ENCODE results near the gene MACROH2A2. TPM values are rescaled to one million over a fixed set of nuclear protein-coding genes. Genes with fewer than 3 reads are reported as not detected.
"Not testable (repeated sequence)": the region's sequence is repeated elsewhere in the genome, so short reads cannot be mapped to it uniquely, and the experiment has no call there.

The MACROH2A2 gene
- total and polyA plus RNA-seq, 2 donors: 10.7 to 12.9 TPM

DNA sequence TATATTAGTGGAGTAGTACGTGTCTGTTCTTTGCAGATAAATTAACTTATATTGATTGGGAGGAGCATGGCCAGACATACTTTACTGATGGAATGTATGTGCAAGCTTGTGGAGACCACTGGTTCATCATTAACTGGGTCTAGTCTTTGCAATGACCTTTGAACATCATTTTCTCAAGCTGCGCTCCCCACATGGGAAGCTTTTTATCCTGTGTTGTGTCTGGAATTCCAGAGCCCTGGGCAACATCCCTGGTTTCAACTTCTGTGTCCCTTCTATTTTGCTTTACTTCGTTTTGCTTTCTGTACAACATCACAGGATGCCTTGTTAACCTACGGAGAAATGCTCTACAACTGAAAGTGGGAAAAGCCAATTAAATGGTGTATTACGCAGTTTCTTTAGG, 38.3 kb downstream of the MACROH2A2 start:
- Histone ChIP-seq H3K4me3 (ENCODE audit: low read length in 2 of 2) (no peak overlapping the region), H3K27me3 (ENCODE audit: control insufficient read depth in 2 of 2, insufficient read depth in 1 of 2, low read length in 1 of 2) (no peaks in the 10 kb centered on the region), H3K27ac (ENCODE audit: low read depth in 1 of 2, low read length in 1 of 2) (no peak overlapping the region), H3K36me3 (ENCODE audit: control insufficient read depth in 2 of 2, insufficient read depth in 2 of 2, low read length in 1 of 2) (no peaks in the 10 kb centered on the region), H3K9me3 (ENCODE audit: control insufficient read depth in 2 of 2, insufficient read depth in 1 of 2, low read length in 1 of 2) (no peaks in the 10 kb centered on the region), H3K4me1 (ENCODE audit: control insufficient read depth in 2 of 2, insufficient read depth in 2 of 2, low read length in 2 of 2) (peaks cover 0 to 5% of the 10 kb centered on the region in 2 donors)
- no peak for DNase-seq (ENCODE audit: low read depth in 6 of 9, low spot score in 9 of 9)
- WGBS: 97% methylated on average over 5 of the region's 5 CpGs

DNA sequence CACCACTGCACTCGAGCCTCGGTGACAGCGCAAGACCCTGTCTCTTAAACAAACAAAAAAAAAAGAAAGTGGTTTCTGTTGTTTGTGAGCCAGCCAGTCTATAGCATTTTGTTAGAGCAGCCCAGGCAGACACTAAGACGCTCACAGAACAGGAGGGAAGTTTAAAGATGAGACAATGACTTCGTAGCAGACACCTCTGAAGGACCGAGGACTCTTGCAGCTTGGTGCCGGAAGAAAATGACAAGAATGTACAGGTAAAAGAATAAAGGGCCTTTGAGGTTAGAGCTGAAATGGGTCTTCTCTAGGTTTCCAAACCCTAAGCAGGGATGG, 39.7 kb downstream of the MACROH2A2 start:
- peaks cover 0 to 5% of the 10 kb centered on the region in 2 donors for H3K4me1 ChIP-seq (ENCODE audit: control insufficient read depth in 2 of 2, insufficient read depth in 2 of 2, low read length in 2 of 2)
- H3K27me3 ChIP-seq (ENCODE audit: control insufficient read depth in 2 of 2, insufficient read depth in 1 of 2, low read length in 1 of 2): no peaks in the 10 kb centered on the region
- 94% methylated on average over 7 of the region's 7 CpGs for WGBS
- no peaks in the 10 kb centered on the region for H3K36me3 ChIP-seq (ENCODE audit: control insufficient read depth in 2 of 2, insufficient read depth in 2 of 2, low read length in 1 of 2)
- no peak for DNase-seq (ENCODE audit: low read depth in 6 of 9, low spot score in 9 of 9)
- no peaks in the 10 kb centered on the region for H3K9me3 ChIP-seq (ENCODE audit: control insufficient read depth in 2 of 2, insufficient read depth in 1 of 2, low read length in 1 of 2)
- no peak overlapping the region for H3K4me3 ChIP-seq (ENCODE audit: low read length in 2 of 2)
- peak overlapping the region in 1 of 2 donors; percentile 61 for H3K27ac ChIP-seq (ENCODE audit: low read depth in 1 of 2, low read length in 1 of 2)

DNA sequence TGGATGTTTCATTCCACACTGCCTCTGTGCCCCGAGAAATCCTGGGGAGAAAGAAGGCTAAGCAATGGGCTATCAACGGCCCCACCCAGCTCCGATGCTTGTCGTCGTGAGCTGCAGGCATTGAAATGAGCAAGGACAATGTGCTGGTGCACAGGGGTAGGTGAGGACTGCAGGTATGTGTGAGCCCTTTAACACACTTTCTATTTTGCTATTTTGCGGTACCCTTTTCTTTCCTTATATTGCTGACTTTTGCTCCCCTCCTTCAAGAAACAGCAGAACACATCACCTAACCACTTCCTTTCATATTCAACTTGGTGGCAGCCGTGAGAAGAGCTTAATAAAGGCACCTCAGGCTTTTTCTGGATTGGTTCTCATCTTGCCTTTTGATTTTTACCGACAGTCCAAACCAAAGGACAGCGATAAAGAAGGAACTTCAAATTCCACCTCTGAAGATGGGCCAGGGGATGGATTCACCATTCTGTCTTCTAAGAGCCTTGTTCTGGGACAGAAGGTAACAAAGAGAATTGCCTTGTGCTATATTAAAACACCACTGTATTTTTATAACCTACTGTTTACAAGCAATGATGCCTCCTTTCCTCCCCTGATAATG, 40.8 kb downstream of the MACROH2A2 start:
- H3K27me3 ChIP-seq (ENCODE audit: control insufficient read depth in 2 of 2, insufficient read depth in 1 of 2, low read length in 1 of 2): no peaks in the 10 kb centered on the region
- WGBS: 60% methylated on average over 9 of the region's 9 CpGs
- no peaks in the 10 kb centered on the region for H3K36me3 ChIP-seq (ENCODE audit: control insufficient read depth in 2 of 2, insufficient read depth in 2 of 2, low read length in 1 of 2)
- peak in 3 of 9 donors; percentile 4 to 40 (median 8) for DNase-seq (ENCODE audit: low read depth in 6 of 9, low spot score in 9 of 9)
- H3K4me1 ChIP-seq (ENCODE audit: control insufficient read depth in 2 of 2, insufficient read depth in 2 of 2, low read length in 2 of 2): peaks cover 0 to 5% of the 10 kb centered on the region in 2 donors
- no peak overlapping the region for H3K4me3 ChIP-seq (ENCODE audit: low read length in 2 of 2)
- no peak overlapping the region for H3K27ac ChIP-seq (ENCODE audit: low read depth in 1 of 2, low read length in 1 of 2)
- H3K9me3 ChIP-seq (ENCODE audit: control insufficient read depth in 2 of 2, insufficient read depth in 1 of 2, low read length in 1 of 2): no peaks in the 10 kb centered on the region

- WGBS: 99% methylated on average over 2 of the region's 2 CpGs
- no peaks in the 10 kb centered on the region for H3K27me3 ChIP-seq (ENCODE audit: control insufficient read depth in 2 of 2, insufficient read depth in 1 of 2, low read length in 1 of 2)
- H3K27ac ChIP-seq (ENCODE audit: low read depth in 1 of 2, low read length in 1 of 2): no peak overlapping the region
- H3K9me3 ChIP-seq (ENCODE audit: control insufficient read depth in 2 of 2, insufficient read depth in 1 of 2, low read length in 1 of 2): no peaks in the 10 kb centered on the region
- no peak overlapping the region for H3K4me3 ChIP-seq (ENCODE audit: low read length in 2 of 2)
- H3K36me3 ChIP-seq (ENCODE audit: control insufficient read depth in 2 of 2, insufficient read depth in 2 of 2, low read length in 1 of 2): no peaks in the 10 kb centered on the region
- peaks cover 0 to 5% of the 10 kb centered on the region in 2 donors for H3K4me1 ChIP-seq (ENCODE audit: control insufficient read depth in 2 of 2, insufficient read depth in 2 of 2, low read length in 2 of 2)
- no peak for DNase-seq (ENCODE audit: low read depth in 6 of 9, low spot score in 9 of 9)
Measured at GRCh38 chr10:70094250-70094649, 41.6 kb downstream of the MACROH2A2 start.

DNA sequence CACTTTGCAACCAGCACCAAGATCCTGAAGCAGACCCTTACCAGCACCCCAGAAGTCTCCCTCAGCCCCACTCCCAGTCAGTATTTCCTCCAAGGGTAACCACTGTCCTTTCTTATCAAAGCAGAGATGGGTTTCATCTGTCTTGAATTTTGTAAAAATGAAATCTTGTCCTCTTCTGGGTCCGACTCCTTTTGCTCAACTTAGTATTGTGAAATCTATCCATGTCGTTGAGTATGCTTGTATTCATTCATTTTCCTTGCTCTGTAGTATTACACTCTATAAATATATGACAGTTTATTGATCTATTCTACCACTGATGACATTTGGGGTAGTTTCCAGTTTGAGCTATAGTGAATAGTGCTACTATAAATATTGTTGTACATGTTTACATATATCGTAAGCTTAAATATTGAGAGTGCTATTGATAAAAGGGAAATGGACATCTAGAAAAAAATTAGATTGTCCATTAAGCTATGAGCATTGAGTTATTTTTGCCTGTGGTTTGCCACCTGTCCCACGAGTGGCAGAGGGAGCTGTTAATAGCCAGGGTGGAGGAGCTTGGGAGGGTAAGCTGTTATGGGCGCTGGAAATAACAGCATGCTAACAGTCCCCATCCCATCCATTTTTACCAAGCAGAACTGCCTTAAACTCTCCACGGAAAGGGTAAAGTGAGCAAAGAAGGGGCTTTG, 43.5 kb downstream of the MACROH2A2 start:
- peaks cover 0 to 5% of the 10 kb centered on the region in 2 donors for H3K4me1 ChIP-seq (ENCODE audit: control insufficient read depth in 2 of 2, insufficient read depth in 2 of 2, low read length in 2 of 2)
- no peak overlapping the region for H3K27ac ChIP-seq (ENCODE audit: low read depth in 1 of 2, low read length in 1 of 2)
- H3K9me3 ChIP-seq (ENCODE audit: control insufficient read depth in 2 of 2, insufficient read depth in 1 of 2, low read length in 1 of 2): no peaks in the 10 kb centered on the region
- 95% methylated on average over 6 of the region's 6 CpGs for WGBS
- DNase-seq (ENCODE audit: low read depth in 6 of 9, low spot score in 9 of 9): no peak
- no peaks in the 10 kb centered on the region for H3K36me3 ChIP-seq (ENCODE audit: control insufficient read depth in 2 of 2, insufficient read depth in 2 of 2, low read length in 1 of 2)
- no peak overlapping the region for H3K4me3 ChIP-seq (ENCODE audit: low read length in 2 of 2)
- no peaks in the 10 kb centered on the region for H3K27me3 ChIP-seq (ENCODE audit: control insufficient read depth in 2 of 2, insufficient read depth in 1 of 2, low read length in 1 of 2)

GRCh38 chr10:70096705-70097420, 44.2 kb downstream of the MACROH2A2 start:
- H3K27me3 ChIP-seq (ENCODE audit: control insufficient read depth in 2 of 2, insufficient read depth in 1 of 2, low read length in 1 of 2): no peaks in the 10 kb centered on the region
- no peaks in the 10 kb centered on the region for H3K36me3 ChIP-seq (ENCODE audit: control insufficient read depth in 2 of 2, insufficient read depth in 2 of 2, low read length in 1 of 2)
- WGBS: 97% methylated on average over 5 of the region's 5 CpGs
- peaks cover 0 to 5% of the 10 kb centered on the region in 2 donors for H3K4me1 ChIP-seq (ENCODE audit: control insufficient read depth in 2 of 2, insufficient read depth in 2 of 2, low read length in 2 of 2)
- no peak overlapping the region for H3K4me3 ChIP-seq (ENCODE audit: low read length in 2 of 2)
- no peaks in the 10 kb centered on the region for H3K9me3 ChIP-seq (ENCODE audit: control insufficient read depth in 2 of 2, insufficient read depth in 1 of 2, low read length in 1 of 2)
- DNase-seq (ENCODE audit: low read depth in 6 of 9, low spot score in 9 of 9): no peak
- H3K27ac ChIP-seq (ENCODE audit: low read depth in 1 of 2, low read length in 1 of 2): no peak overlapping the region

- H3K4me3 ChIP-seq (ENCODE audit: low read length in 2 of 2): no peak overlapping the region
- no peaks in the 10 kb centered on the region for H3K9me3 ChIP-seq (ENCODE audit: control insufficient read depth in 2 of 2, insufficient read depth in 1 of 2, low read length in 1 of 2)
- H3K4me1 ChIP-seq (ENCODE audit: control insufficient read depth in 2 of 2, insufficient read depth in 2 of 2, low read length in 2 of 2): peaks cover 0 to 5% of the 10 kb centered on the region in 2 donors
- H3K36me3 ChIP-seq (ENCODE audit: control insufficient read depth in 2 of 2, insufficient read depth in 2 of 2, low read length in 1 of 2): no peaks in the 10 kb centered on the region
- H3K27me3 ChIP-seq (ENCODE audit: control insufficient read depth in 2 of 2, insufficient read depth in 1 of 2, low read length in 1 of 2): no peaks in the 10 kb centered on the region
- H3K27ac ChIP-seq (ENCODE audit: low read depth in 1 of 2, low read length in 1 of 2): no peak overlapping the region
- no peak for DNase-seq (ENCODE audit: low read depth in 6 of 9, low spot score in 9 of 9)
Measured at GRCh38 chr10:70097459-70097858, 44.8 kb downstream of the MACROH2A2 start.

GRCh38 chr10:70098271-70098670, 45.6 kb downstream of the MACROH2A2 start:
- Histone ChIP-seq H3K36me3 (ENCODE audit: control insufficient read depth in 2 of 2, insufficient read depth in 2 of 2, low read length in 1 of 2) (no peaks in the 10 kb centered on the region), H3K9me3 (ENCODE audit: control insufficient read depth in 2 of 2, insufficient read depth in 1 of 2, low read length in 1 of 2) (no peaks in the 10 kb centered on the region), H3K27ac (ENCODE audit: low read depth in 1 of 2, low read length in 1 of 2) (no peak overlapping the region), H3K27me3 (ENCODE audit: control insufficient read depth in 2 of 2, insufficient read depth in 1 of 2, low read length in 1 of 2) (no peaks in the 10 kb centered on the region), H3K4me1 (ENCODE audit: control insufficient read depth in 2 of 2, insufficient read depth in 2 of 2, low read length in 2 of 2) (peaks cover 0 to 3% of the 10 kb centered on the region in 2 donors), H3K4me3 (ENCODE audit: low read length in 2 of 2) (no peak overlapping the region)
- WGBS: 97% methylated on average over 3 of the region's 3 CpGs
- DNase-seq (ENCODE audit: low read depth in 6 of 9, low spot score in 9 of 9): no peak

DNA sequence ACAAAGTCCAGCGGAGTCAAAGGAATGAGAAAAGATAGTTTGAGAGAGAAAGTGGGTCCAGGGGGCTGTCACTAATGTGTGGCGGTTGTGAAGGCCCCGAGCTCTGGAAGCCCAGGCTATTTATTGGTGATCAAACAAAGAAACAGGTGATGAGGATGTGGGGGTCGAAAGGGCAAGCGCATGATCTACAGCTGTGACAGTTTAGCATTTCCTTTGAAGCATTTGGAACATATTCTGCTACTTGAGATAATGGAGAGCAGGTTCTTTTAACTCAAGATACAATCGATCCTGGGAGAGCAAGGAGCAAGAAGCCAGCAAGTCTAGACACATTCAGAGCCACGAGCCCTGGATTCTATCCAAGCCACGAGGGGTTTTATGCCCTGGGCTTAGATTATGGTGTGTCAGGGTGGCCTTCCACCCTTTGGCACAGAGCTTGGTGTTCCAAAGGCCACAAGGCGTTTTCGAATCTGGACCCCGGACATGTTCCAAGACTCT, 48.5 kb downstream of the MACROH2A2 start:
- not testable (repeated sequence) for H3K9me3 ChIP-seq (ENCODE audit: control insufficient read depth in 2 of 2, insufficient read depth in 1 of 2, low read length in 1 of 2); H3K4me1 ChIP-seq (ENCODE audit: control insufficient read depth in 2 of 2, insufficient read depth in 2 of 2, low read length in 2 of 2); H3K4me3 ChIP-seq (ENCODE audit: low read length in 2 of 2); H3K36me3 ChIP-seq (ENCODE audit: control insufficient read depth in 2 of 2, insufficient read depth in 2 of 2, low read length in 1 of 2); DNase-seq (ENCODE audit: low read depth in 6 of 9, low spot score in 9 of 9); H3K27me3 ChIP-seq (ENCODE audit: control insufficient read depth in 2 of 2, insufficient read depth in 1 of 2, low read length in 1 of 2); H3K27ac ChIP-seq (ENCODE audit: low read depth in 1 of 2, low read length in 1 of 2)
- 82% methylated on average over 11 of the region's 11 CpGs for WGBS
